Stimulated activated CD4-positive, alpha-beta T cell treated with anti-CD3 and anti-CD28 coated beads, Interleukin-4, amount 100 ng/mL, for 4 hours (primary cell): ENCODE measurements around the gene FAM83E.

ENCODE experiments used
- DNase-seq, 2 experiments: peaks; one replicate each; pipeline ENCODE4 v3.0.0-alpha.2; 2020

The FAM83E gene

DNA sequence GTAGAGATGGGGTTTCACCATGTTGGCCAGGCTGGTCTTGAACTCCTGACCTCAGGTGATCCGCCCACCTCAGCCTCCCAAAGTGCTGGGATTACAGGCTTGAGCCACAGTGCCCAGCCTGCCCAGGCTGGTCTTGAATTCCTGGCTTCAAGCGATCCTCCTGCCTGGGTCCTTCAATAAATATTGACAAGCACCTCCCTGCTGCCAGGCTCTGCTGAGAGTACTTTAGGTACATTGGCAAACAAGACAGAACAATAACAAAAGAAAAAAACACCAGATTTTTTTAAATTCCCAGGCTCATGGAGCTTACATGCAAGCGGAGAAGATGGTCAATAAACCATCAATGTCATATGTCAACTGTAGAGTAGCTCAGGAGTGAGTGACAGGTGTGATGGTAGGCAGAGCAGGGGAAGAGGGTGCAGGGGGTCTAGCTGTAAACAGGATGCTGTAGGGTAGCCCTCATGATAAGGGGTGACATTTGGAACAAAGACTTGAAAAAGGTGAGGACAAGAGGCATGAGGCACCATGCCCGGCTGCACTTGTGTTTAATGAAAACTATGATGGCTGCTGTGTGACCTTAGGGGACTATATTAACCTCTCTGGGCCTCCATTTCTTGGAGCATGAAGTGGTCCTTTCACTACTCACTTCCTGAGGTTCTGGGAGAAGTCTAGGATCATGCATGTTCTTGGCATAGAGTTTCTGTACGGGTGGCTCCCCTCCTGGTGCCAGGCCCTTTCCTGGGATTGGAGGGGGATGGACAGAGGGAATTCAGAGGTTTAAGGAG is 43.3 kb downstream of the FAM83E start:
- DNase-seq, result no peak

DNA sequence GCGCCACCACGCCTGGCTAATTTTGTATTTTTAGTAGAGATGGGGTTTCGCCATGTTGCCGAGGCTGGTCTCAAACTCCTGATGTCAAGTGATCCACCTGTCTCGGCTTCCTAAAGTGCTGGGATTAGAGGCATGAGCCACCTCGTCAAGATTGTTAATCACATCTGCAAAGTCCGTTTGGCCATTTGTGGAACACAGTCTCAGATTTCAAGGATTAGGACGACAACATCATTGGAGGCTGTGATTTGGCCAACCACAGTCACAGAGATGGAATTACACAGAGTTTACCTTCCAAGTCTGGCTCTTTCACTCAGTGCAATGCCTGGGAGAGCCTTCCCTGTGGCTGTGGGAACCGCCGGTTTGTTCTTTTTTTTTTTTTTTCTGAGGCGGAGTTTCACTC is 45.1 kb downstream of the FAM83E start:
- DNase-seq, result no peak

DNA sequence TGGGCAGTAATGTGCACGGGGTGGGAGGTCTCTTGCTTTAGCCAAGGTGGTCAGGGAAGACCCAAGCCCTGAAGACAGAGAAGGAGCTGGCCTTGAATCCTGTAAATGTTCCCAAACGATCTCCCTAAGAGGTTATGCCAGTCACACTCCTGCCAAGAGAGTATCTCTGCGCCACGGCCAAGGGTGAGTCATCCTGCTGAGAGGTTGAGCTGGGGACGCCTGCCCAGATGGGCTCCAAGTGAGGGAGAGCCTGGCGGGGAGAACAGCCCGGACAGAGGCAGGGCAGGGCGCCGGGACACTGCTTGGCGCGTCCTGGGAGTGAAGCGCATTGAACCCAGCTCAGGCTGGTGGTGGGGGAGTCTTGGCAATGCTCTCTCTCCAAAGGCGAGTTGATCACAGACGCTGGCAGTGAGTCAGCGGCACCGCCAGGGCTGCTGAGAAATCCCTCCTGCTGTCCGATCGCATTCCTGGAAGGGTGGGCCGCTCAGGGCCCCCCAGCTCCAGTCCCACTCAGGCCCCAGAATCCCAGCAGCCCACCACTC is 46.5 kb downstream of the FAM83E start:
- DNase-seq, result no peak

DNA sequence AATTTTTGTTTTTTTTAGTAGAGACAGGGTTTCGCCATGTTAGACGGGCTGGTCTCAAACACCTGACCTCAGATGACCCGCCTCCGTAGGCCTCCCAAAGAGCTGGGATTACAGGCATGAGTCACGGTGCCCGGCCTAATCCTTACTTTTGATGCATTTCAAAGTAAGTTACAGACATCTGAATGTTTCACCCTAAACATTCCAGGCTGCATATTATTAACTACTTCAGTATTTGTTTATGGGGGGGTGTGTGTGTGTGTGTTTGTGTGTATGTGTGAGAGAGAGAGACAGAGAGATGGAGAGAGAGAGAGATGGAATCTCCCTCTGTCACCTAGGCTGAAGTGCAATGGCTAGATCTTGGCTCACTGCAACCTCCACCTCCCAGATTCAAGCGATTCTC is 49.8 kb downstream of the FAM83E start:
- no peak for DNase-seq
